CD4-positive, alpha-beta T cell treated with Interleukin-2 at 100 ng/mL for 4 hours (primary cell): ENCODE data around the gene LIPT2.

ENCODE experiments used
- DNase-seq: peaks from one replicate; pipeline ENCODE4 v3.0.0-alpha.2; 2020; ENCODE audit warnings: low spot score

LIPT2 gene

GRCh38 chr11:74494916-74495315 lies 1.4 kb upstream of the LIPT2 start:
- no peak for DNase-seq

DNA sequence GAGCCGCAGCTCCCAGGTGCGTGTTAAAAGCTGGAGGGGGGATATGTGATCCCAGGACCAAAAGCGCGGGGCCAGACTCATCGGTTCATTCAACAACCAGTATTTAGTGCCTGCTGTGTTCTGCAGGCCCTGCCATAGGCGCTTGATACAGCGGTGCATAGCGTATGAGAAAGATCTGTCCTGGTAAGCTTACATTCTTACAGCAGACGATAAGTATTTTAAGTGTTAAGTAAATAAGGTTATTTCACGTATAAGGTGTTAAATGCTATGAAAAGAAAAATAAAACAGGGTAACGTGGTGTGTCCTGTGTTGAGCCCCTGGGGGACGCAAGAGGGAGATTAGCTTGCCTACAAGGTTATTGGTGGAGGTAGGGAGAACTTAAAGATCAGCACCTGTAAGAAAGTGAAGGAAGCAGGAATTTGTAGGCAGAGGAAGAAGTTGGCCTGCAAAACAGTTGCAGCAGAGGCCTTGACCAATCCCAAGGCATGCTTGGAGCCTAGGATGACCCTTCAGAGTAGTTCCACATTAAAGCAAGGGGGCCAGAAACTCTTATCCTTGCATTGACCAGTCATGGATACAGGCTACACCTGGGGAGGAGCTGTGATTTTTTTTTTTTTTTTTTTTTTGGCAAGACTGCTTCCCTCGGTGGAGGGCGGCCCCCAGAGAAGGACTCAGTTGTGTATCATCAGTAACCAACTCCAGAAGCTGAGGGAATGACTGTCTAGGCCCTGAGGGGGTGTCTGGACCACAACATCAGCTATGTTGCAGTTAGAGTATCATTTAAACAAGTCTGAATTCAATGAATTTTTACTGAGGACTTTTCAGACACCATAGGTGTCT lies 487 bp upstream of the LIPT2 start:
- no peak for DNase-seq

DNA sequence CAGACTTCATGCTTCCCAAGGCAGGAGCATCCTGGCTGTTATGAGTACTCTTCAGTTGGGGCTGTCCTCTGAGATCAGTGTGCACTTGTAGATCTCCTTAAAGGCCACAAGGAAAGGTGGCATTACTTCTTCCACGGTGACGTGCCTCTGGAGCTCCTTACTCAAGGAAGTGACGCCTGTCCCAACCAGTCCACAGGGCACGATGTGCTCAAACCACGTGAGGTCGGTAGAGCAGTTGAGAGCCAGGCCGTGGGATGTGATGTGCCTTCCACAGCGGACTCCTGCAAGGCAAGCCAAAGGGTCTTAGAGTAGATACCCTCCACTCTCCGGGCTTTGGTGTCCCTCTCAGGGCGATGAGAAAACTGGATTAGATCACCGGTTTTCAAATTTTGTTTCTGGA lies 1.4 kb downstream of the LIPT2 start:
- DNase-seq, result no peak

- no peak for DNase-seq
Measured at GRCh38 chr11:74490941-74491340, 2.6 kb downstream of the LIPT2 start.

GRCh38 chr11:74487875-74488274 lies 5.6 kb downstream of the LIPT2 start:
- no peak for DNase-seq

DNA sequence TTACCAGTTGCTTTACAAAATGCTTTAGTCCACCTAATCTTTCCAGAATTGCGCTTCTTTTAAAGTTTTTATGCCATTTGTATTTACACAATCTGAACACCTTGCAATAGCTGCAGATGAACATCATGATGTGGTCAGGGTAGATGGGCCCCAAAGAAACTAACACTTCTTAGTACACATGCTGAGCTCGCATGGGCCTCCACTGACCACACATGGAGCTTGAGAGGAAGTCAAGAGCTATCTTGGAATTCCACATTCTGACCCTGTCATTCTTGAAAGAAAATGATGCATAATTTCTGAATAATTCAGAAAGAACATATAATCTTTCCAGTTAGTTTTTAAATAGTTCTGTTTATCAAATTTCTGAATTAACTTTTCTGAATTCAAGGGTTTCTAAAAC lies 7.7 kb downstream of the LIPT2 start:
- DNase-seq, result no peak

- no peak for DNase-seq
Measured at GRCh38 chr11:74480688-74481417, 12.7 kb downstream of the LIPT2 start.

DNA sequence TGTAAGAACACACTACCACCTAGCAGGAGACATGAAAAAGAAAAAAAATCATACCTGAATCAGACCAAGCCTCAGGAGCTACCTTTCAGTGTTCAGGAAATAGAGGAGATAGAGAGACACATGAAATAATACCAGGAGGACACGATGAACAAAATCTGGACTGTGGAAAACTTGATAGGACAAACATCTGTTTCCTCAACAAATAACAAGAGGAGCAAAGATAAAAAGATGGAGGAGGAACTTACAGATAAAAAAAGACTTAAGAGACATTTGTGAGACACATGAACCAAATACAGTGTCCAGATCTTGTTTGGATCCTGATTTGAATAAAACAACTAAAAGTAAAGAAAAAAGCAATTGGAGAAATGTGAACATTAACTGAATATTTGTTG lies 13.8 kb downstream of the LIPT2 start:
- no peak for DNase-seq

DNA sequence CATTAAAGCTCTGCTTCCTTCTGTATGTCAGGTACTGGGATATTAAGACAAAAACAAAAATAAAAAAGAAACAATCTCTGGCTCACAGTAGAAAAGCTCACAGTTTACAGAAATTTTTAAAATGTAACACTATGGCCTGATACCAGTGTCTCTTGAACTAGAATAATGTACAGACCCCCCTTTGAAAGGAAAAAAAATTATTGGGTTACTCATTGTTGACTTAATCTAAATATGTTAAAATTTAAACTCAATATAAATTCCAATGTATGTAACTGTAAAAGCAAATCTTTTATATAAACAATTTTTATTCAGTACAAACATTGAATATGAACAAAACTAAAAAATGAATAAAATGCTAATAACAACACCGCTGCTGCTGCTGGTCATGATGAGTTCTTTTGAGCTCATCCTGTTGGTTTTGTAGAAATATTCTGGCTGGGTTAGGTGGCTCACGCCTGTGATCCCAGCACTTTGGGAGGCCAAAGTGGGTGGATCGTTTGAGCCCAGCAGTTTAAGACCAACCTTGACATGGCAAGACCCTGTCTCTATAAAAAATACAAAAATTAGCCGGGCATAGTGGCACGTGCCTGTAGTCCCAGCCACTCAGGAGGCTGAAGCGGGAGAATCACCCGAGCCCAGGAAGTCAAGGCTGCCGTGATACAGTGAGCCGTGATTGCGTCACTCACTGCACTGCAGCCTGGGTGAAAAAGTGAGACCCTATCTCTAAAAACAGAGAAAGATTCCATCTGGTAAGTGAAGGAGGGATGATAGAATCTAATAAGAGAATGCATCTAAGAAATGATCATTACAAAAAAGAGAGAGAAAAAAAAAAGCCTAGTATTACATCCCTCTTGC lies 14.4 kb downstream of the LIPT2 start:
- no peak for DNase-seq

DNA sequence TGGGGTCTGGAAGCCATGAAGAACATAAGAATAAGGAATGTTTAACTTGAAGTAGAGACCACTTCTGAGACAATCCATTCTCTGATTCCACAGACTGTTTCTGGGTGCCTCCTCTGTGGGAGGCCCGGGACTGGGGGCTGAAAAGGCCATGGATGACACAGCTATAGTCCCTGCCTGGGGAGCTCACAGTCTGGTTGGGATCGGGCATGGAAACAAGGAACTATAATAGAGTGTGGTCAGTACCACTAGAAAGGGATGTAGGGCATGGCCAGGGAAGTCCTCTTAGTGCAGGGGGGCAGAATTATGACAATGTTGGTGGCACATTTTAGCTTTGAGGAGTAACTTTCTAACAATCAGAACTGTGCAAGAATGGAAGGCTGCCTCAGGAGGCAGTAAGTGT lies 17.0 kb downstream of the LIPT2 start:
- no peak for DNase-seq

DNA sequence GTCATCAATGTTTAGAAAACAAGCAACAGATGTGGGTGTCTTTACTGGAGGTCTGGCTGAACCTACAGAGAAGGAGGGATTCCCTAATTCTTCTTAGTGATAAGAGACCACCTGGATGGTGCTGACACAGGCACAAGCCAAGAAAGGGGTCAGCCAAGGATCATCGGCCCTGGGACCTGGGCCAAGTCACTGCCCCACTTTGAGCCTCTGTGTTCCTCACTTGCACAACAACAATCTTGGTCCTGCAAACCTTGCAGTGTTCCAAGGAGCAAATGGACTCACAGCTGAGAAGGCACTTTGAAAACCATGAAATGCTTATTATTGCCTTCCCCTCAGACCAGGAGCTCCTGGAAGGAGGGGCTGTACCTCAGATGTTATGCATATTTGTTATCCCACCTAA lies 19.2 kb downstream of the LIPT2 start:
- DNase-seq, result no peak

GRCh38 chr11:74473382-74474173 lies 19.9 kb downstream of the LIPT2 start:
- no peak for DNase-seq

GRCh38 chr11:74471668-74472429 lies 21.7 kb downstream of the LIPT2 start:
- no peak for DNase-seq

- DNase-seq, result no peak
Measured at GRCh38 chr11:74471037-74471436, 22.5 kb downstream of the LIPT2 start.

DNA sequence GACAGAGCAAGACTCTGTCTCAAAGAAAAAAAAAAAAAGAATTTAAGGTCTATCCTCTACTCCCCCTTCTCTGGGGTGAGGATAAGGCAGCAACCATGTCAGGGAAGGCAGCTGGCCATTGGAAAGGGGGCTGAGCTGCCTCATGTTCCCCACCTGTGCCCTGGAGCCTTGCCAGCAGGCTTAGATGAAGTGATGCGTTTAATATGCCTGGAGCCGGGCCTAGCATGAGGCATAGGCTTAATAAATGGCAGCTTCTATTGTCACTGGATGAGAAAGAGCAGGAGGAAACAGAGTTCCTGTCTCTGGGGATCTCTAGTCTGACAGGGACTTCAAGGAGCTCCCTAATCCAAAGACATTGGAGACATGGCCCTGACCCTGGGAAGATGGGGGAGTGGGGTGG lies 23.0 kb downstream of the LIPT2 start:
- DNase-seq, result no peak

DNA sequence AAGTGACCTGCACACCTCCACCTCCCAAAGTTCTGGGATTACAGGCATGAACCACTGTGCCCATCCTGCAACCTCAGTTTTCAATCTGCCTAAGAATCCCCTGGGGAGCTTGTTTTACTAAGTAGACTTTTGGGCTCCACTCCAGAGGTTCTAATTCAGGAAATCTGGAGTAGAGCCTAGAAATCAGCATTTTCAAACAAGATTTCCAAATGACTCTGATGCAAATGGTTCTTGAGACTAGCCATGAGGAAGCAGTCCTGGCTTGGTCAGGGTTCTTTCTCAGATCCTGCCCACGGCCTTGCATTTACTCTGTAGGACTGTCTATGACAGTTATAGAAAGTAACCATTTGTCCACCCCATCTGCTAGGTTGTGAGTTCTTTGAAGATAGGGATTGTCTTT lies 24.6 kb downstream of the LIPT2 start:
- DNase-seq, result no peak

GRCh38 chr11:74468521-74468920 lies 25.0 kb downstream of the LIPT2 start:
- DNase-seq, result no peak

GRCh38 chr11:74468058-74468457 lies 25.5 kb downstream of the LIPT2 start:
- no peak for DNase-seq

DNA sequence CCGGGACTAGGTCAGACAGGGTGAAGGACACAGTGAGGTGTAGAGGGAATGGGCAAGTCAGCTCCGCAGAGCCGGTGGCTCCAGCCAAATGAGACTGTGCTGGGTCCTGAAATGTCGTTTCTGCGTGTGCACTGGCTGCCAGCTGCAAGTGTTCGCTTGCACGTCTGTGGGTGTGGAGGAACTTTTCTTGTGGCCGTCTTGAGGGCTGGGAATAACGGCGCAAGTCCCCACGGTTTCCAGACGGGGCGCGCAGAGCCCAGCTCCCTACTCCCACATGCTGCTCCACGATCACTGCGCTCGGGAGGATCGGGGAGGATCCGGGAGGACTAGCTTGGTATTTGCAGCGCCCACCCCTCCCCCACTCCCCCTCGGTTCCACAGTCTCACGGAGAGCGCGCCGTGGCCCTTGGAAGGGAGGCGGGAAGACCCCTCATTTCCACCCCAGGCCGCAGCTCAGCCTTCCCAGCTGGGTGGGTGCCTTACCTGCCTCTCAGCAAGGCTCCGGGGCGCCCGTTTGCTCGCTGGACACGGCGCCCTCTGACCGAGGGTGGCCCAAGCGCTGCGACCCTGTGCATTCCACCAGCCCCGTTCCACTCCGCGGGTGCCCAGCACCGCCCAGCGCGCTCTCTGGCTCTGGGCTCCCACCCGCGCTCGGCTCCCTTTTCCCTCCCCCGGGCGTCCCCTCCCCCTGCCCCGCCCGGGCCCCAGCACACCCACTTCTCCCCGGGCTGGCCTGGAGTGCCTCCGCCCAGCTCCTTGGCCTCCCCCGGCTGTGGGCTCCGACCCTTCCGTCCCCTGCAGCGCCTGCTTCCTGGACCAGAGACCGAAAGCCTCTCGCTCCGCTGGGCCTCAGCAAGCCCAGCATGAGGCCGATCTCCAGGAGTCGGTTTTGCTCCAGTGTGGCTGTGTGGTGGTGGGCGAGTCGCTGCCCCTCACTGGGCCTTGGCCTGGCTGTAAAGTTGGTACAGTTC lies 26.3 kb downstream of the LIPT2 start, which contains the start of gene KCNE3:
Gene KCNE3 (minus strand): TSS at position 634 of the 970 bp plus-strand sequence. CDS start 9,986 bp downstream, outside the sequence.
- DNase-seq, result no peak

DNA sequence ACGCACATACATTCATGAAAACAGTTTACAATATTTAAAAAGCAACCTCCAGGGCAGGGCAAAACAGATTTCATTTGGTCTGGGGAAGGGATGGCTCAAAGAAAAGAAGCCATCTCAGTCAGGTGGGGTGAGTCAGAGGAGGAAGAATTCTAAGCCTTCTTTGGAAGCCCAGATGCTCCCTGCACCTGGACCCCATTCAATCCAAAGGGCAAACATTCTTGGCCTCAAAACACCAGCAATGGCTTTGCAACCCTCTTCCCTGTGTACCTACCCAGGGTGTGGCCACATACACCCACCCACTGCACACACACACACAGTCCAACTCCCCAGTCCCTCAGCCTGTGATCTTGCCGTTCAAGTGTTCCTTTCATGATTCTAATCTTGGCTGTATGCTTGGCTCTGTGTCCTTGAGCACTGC lies 28.2 kb downstream of the LIPT2 start:
- no peak for DNase-seq
